ENCODE results near the gene TNIP2. TPM values are rescaled to one million over a fixed set of nuclear protein-coding genes. Genes with fewer than 3 reads are reported as not detected.

Gene TNIP2
- total and polyA plus RNA-seq, 2 of the 8 experiments (the other 6 are each of a cell fraction or from before 2014, with no cell fraction given), result 23.7 to 37.7 TPM

- Histone ChIP-seq H3K27ac (ENCODE audit: low read depth, low read length) (no peak overlapping the region), H3K14ac (ENCODE audit: insufficient read length) (no peak overlapping the region), H3K4me3 (ENCODE audit: extremely low read depth in 1 of 4, insufficient read depth in 2 of 4, low read depth in 3 of 4, low read length in 4 of 4) (no peak overlapping the region), H3K18ac (ENCODE audit: extremely low read depth, low read length) (no peak overlapping the region), H4K8ac (ENCODE audit: extremely low read depth, insufficient read depth, low read length) (no peak overlapping the region), H2BK12ac (ENCODE audit: low read depth, low read length) (no peak overlapping the region), H2BK15ac (ENCODE audit: low read length) (no peak overlapping the region), H3K9ac (replicated peaks in 1 of 4; ENCODE audit: extremely low read depth in 1 of 4, low read depth in 3 of 4, low read length in 3 of 4) (no peak overlapping the region), H3K79me1 (ENCODE audit: low read depth, low read length) (no peaks in the 10 kb centered on the region), H3K27me3 (replicated peaks in 1 of 4; ENCODE audit: control insufficient read depth in 3 of 4, extremely low read depth in 1 of 4, insufficient read depth in 3 of 4, low read length in 3 of 4) (no peaks in the 10 kb centered on the region), H4K91ac (replicated peaks; ENCODE audit: insufficient read length, low read length) (no peak overlapping the region), H4K5ac (ENCODE audit: insufficient read length, low read depth, low read length) (no peak overlapping the region), H3K36me3 (ENCODE audit: control insufficient read depth in 2 of 4, insufficient read depth in 4 of 4, low read length in 3 of 4) (peaks cover 2 to 17% (median 6%) of the 10 kb centered on the region in 4 experiments; a peak in 6 of 8 replicates), H4K20me1 (replicated peaks in 1 of 2; ENCODE audit: control insufficient read depth in 1 of 2, insufficient read depth in 2 of 2, low read length in 2 of 2) (peaks cover 0 to 5% of the 10 kb centered on the region in 2 experiments), H3K4me1 (replicated peaks in 1 of 4; ENCODE audit: control insufficient read depth in 3 of 4, insufficient read depth in 4 of 4, low read length in 3 of 4) (no peaks in the 10 kb centered on the region), H3K9me3 (ENCODE audit: insufficient read depth in 2 of 2, low read depth in 1 of 2, low read length in 1 of 2) (no peaks in the 10 kb centered on the region), H3K23me2 (ENCODE audit: low read depth, low read length) (no peaks in the 10 kb centered on the region), H3K56ac (replicated peaks; ENCODE audit: insufficient read length, low read depth, low read length) (no peak overlapping the region), H2AK5ac (ENCODE audit: low read depth, low read length) (no peak overlapping the region), H2AFZ (ENCODE audit: low read length) (no peak overlapping the region), H3K4me2 (ENCODE audit: insufficient read depth in 1 of 2, low read depth in 2 of 2, low read length in 2 of 2) (no peak overlapping the region), H3K79me2 (ENCODE audit: control insufficient read depth in 1 of 2, insufficient read depth in 2 of 2, low read length in 2 of 2) (no peaks in the 10 kb centered on the region), H2BK5ac (ENCODE audit: low read depth, low read length) (no peak overlapping the region), H2BK120ac (replicated peaks; ENCODE audit: low read depth, low read length) (no peak overlapping the region), H3K23ac (ENCODE audit: insufficient read length) (no peak overlapping the region), H2BK20ac (ENCODE audit: low read length) (no peak overlapping the region), H3K4ac (replicated peaks; ENCODE audit: insufficient read length, low read depth, low read length) (no peak overlapping the region)
- WGBS, 2 experiments (ENCODE audit: extremely low coverage in 1 of 2, insufficient coverage in 1 of 2, insufficient read length in 1 of 2, insufficient replicate concordance in 2 of 2, low coverage in 1 of 2, low lambda C conversion rate in 2 of 2, missing lambda C conversion rate in 1 of 2), result 79% methylated on average over 9 of the region's 9 CpGs; no CpG with 5 or more reads in 1 of the 2 experiments
- TF ChIP-seq RAD21 (IDR thresholded peaks at IDR 0.05 in 1 of 2, conservative IDR thresholded peaks at IDR 0.05 in 1 of 2; ENCODE audit: low read depth in 2 of 2, low read length in 2 of 2) (peak in 1 of 2 experiments; percentile 32; a peak in 1 of 4 replicates), RXRA (IDR thresholded peaks at IDR 0.05; ENCODE audit: insufficient read depth, low read depth, low read length) (no peak), CTCF (IDR thresholded peaks at IDR 0.05; ENCODE audit: control extremely low read depth in 1 of 3, insufficient read depth in 1 of 3, low read depth in 1 of 3, low read length in 3 of 3) (peak; percentile 29 to 35 (median 33))
- POLR2A ChIA-PET (ENCODE audit: partially characterized antibody), result no interaction called here
- DNase-seq (ENCODE audit: low read depth in 1 of 2, low spot score in 2 of 2), result no peak
- CTCF ChIA-PET (ENCODE audit: partially characterized antibody), result interaction anchor here (0.8 to 1.0 kb wide), 3 partner anchors 9 to 113 kb away, joined by 4 to 6 read pairs (median 4); no protein-coding TSS in a partner anchor
- no peak for FAIRE-seq
Observed at GRCh38 chr4:2712261-2712842, 43.8 kb downstream of the TNIP2 start.
